ENCODE data around the gene PTCHD1.

Gene PTCHD1

DNA sequence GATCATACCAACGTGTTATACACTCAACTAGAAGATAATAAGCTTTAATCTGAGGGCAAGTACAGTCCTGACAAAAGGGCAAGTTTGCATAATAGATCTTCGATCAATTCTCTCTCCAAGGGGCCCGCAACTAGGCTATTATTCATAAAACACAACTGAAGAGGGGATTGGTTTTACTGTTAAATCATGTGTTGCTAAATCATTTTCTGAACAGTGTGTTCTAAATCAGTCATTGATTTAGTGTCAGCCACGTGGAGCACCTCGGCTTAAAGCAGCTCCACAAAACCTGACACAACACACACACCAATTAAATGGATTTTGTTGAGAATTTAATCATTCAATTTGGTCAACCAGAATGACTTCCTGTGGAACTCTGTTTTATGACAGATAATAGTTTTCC is 61.6 kb downstream of the PTCHD1 start:
- DNase-seq, result no peak

DNA sequence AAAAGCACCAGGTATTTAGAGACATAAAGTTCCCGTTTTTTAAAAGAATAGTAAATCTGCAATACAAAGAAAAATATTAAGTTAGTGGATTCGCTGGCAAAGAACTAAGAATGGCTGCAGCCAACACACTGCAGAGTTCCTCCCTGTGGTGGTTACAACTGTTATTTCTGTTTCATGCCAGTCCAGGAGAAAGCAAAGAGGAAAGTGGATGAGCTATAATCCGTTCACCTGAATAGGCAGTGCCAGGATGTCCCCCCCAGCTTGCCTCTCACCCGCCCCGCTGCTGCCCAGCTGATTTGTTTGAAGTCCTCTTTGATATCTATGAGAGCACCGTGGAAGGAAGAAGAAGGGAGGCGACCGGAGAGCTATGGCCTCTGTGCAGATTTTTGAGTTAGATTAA is 63.9 kb downstream of the PTCHD1 start:
- DNase-seq, result no peak

DNA sequence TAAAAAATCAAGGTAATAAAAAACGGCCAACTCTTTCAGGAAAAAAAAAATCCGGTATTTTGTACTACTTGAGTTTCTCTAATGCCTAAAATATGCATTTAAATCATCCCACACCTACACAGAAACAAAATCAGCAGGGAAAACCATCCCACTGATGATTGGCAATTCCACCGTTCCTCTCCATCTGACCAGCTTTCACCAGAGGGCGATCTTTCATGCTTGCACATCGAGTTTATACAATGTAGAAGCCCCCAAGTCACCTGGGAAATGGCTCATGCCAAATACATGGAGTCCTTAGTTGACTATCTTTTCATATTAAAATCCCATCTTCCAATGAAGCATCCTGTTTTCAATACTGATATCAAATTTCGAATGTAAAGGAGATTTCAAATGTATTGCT is 69.2 kb downstream of the PTCHD1 start:
- no peak for DNase-seq

DNA sequence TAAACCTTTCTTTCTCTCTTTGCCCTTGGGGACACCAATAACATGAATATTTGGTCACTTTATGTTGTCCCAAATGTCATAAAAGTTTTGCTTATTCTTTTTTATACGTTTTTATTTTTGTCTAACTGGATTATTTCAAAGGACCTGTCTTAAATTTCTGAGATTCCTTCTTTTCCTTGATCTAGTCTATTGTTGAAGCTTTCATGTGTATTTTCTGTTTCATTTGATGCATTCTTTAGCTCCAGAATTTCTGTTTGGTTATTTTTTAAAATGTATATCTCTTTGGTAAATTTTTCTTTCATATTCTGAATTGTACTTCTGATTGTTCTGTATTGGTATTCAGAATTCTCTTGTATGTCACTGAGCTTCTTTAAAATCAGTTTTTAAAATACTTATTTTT is 88.3 kb downstream of the PTCHD1 start:
- DNase-seq, result no peak

DNA sequence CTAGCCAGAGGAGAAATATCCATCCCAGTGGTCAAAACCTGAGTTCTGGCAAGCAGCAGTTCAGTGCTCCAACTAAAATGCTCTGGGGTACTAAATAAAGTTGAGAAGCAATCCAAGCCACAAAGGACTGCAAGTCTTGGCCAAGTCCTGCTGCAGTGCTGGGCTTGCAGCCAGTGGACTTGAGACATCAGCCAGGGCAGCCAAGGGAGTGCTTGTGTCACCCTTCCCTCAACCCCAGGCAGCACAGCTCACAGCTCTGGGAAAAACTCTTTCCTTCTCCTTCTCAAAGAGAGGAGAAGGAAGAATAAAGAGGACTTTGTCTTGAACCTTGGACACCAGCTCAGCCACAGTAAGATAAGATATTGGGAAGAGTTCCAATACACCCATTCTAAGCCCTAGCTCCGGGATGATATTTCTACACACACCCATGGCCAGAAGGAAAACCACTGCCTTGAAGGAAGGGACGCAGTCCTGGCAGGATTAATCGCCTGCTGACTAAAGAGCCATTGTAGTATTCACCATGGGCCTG is 99.8 kb downstream of the PTCHD1 start:
- DNase-seq, result peak in 39 of 51 donors; percentile 0 to 77 (median 30)

DNA sequence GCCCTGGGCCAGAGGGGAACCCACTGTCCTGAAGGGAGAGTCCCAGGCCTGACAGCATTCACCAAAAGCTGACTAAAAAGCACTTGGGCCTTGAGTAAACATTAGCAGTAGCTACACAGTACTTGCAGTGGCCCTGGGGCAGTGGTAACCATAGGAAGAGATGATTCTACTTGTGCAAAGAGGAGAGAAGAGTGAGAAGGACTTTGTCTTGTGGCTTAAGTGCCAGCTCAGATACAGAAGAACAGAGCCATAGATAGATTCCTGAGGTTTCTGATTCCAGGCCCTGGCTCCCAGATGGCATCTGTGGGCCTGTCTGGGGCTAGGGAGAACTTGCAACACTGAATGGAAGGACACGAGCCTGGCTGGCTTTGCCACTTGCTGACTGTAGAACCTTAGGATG is 100.5 kb downstream of the PTCHD1 start:
- DNase-seq, result no peak

DNA sequence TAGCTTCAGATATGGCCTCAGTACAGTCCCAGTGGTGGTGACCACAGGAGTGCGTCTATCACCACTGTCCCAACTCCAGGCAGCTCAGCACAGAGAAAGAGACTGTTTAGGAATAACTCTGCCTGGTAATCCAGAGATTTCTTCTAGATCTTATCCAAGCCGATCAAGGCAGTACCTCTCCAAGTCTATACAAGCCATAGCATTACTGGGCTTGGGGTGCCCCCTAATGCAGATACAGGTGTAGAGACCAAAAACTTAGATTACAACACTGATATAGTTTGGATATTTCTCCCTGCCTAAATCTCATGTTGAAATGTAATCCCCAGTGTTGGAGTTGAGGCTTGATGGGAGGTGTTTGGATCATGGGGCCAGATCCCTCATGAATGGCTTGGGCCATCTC is 100.9 kb downstream of the PTCHD1 start:
- peak in 2 of 51 donors; percentile 0 for DNase-seq

DNA sequence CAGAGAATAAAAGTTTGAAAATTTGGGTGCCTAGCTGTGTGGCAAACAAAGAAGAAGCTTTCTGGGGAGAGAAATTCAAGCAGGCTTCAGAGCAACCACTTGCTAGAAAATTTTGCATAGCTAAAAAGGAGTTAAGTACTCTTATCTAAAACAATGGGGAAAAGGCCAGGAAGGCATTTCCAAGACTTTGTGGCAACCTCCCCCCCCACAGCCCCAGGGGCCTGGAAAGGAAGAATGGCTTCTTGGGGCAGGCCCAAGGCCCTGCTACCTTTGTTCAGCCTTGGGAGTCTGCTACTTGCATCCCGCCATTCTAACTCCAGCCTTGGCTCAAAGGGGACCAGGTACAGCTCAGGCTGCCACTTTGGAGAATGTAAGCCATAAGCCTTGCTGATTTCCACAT is 102.2 kb downstream of the PTCHD1 start:
- no peak for DNase-seq

DNA sequence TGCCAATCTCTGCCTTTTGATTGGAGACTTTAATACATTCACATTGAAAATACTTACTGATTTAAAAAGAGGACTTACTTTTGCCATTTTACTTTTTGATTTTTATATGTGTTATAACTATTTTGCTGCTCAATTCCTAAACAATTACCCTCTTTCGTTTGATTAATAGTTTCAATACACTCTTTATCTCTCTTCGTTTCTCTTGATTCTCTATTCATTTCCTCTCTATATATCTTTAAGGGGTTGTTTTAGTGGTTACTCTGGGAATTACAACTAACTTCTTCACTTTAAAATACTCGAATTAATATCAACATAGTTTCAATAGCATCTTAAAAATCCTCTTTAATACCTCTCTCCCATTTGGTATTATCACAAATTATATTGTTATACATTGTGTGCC is 116.6 kb downstream of the PTCHD1 start:
- no peak for DNase-seq
